Activated CD8-positive, alpha-beta memory T cell treated with anti-CD3 and anti-CD28 coated beads for 1 hour (primary cell): ENCODE data around the gene IL20RB.

ENCODE experiments used
- DNase-seq, 2 donors: peaks; one replicate each; pipeline ENCODE4 v3.0.0-alpha.2; 2020; ENCODE audit warnings: low read depth in 1 of 2; ENCODE audit errors: extremely low read depth in 1 of 2

Gene IL20RB, protein sequence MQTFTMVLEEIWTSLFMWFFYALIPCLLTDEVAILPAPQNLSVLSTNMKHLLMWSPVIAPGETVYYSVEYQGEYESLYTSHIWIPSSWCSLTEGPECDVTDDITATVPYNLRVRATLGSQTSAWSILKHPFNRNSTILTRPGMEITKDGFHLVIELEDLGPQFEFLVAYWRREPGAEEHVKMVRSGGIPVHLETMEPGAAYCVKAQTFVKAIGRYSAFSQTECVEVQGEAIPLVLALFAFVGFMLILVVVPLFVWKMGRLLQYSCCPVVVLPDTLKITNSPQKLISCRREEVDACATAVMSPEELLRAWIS

DNA sequence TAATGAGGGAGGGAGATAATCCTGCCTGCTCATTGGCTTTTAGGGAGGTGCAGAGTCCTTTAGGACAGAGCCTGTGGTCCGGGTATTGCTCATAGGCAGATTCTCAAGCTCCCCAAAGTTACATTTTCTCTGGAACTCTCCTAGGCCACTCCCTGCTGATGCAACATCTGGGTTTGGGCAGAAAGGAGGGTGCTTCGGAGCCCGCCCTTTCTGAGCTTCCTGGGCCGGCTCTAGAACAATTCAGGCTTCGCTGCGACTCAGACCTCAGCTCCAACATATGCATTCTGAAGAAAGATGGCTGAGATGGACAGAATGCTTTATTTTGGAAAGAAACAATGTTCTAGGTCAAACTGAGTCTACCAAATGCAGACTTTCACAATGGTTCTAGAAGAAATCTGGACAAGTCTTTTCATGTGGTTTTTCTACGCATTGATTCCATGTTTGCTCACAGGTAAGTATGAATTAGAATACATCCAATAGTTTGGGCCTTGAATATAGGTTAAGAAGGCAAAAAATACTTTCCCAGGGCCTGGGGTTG lies at the start of gene IL20RB:
Gene IL20RB (plus strand): TSS at position 233 of the 538 bp plus-strand sequence. CDS start 131 bp downstream, at position 364.
- DNase-seq = no peak

GRCh38 chr3:136908297-136908696 lies 49.5 kb upstream of the IL20RB start:
- DNase-seq = no peak

DNA sequence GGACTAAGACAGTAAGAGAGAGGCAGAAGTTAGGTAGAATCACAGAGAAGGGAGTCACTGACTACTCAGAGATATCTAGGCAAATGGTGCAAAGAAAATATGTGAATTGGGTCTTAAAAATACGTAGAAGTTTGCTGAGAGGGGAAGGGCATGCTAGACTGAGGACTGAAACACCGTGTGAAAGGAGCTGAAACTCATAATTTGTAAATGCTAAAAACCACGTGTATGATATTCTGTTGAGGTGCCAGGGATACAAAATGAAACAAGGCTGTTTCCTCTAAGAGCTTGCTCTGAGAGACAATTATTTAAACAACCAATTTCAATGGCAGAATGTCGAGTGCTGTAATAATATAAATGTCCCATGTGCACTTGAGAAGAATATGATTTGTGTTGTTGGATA lies 48.6 kb upstream of the IL20RB start:
- DNase-seq = no peak

- DNase-seq = no peak
Observed at GRCh38 chr3:136910697-136911096, 47.1 kb upstream of the IL20RB start.

DNA sequence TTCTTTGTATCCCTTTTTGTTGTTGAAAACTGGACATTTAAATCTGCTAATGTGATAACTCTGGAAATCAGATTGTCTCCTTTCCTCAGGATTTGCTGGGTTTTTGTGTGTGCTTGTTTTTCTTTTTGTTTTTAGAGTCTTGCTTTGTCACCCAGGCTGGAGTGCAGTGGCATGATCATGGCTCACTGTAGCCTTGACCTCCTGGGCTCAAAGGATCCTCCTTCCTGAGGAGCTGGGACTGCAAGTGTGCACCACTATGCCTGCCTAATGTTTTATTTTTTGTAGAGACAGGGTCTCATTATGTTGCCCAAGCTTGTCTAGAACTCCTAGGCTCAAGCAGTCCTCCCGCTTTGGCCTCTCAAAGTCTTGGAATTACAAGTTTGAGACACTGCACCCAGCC lies 44.6 kb upstream of the IL20RB start:
- no peak for DNase-seq

DNA sequence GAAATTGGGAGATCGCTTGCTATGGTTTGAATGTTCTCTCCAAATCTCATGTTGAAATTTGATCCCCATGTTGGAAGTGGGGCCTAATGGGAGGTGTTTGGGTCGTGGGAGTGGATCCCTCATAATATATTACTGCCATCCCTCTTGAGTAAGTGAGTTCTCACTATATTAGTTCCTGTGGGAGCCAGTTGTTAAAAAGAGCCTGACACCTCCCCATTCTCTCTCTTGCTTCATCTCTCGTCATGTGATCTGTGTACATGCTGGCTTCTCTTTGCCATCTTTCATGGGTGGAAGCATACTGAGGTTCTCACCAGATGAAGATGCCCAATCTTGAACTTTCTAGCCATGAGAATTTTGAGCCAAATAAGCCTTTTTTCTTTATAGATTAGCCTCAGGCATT lies 43.0 kb upstream of the IL20RB start:
- DNase-seq = no peak

- DNase-seq = no peak
Observed at GRCh38 chr3:136916223-136916622, 41.6 kb upstream of the IL20RB start.

GRCh38 chr3:136919799-136920580 lies 37.8 kb upstream of the IL20RB start:
- DNase-seq = no peak

GRCh38 chr3:136920904-136921611 lies 36.7 kb upstream of the IL20RB start:
- no peak for DNase-seq

DNA sequence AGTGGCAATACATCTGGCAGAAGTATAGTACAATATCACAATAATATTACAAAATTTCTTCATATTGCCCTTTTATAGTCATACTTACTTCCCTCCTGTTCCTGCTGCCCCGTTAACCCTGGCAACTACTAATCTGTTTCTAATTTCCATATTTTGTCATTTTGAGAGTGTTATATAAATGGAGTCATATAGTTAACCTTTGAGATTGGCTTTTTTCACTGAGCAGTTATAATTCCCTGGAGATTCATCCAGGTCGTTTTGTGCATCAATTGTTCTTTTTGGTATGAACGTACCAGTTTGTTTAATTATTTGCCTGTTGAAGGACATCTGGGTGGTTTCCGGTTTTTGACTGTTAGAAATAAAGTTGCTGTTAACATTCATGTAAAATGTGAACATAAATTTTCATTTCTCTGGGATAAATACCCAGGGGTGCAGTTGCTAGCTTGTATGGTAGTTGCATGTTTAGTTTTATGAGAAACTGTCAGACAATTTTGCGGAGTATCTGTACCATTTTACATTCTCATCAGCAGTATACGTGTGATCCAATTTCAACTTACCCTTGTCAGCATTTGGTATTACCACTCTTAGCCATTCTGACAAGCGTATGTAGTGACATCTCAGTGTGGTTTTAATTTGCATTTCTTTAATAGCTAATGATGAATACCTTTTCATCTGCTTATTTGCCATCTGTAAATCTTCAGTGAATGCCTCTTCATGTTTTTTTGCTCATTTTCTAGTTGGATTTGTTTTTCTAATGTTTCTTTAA lies 32.2 kb upstream of the IL20RB start:
- DNase-seq = no peak

GRCh38 chr3:136928240-136928639 lies 29.5 kb upstream of the IL20RB start:
- DNase-seq = no peak

- DNase-seq = no peak
Observed at GRCh38 chr3:136929977-136930670, 27.7 kb upstream of the IL20RB start.

GRCh38 chr3:136931606-136932005 lies 26.2 kb upstream of the IL20RB start:
- no peak for DNase-seq

DNA sequence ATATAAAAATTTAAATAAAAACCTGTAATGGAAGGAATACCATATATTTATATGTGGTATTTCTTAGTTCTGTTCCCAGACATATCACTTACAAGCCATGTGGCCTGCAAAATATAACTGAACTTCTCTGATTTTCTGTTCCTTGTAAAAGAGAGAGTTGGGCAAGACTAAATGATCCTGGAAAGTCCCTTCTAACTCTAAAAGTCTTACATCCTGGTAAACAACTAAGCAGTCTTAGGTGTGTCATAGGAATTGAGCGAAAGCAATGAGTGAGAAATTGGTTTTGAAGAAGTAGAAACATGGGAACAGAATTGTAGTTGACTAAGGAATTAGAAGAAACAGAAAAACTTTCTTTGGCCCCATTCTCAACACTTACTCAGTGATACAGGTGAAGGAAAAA lies 25.3 kb upstream of the IL20RB start:
- no peak for DNase-seq

DNA sequence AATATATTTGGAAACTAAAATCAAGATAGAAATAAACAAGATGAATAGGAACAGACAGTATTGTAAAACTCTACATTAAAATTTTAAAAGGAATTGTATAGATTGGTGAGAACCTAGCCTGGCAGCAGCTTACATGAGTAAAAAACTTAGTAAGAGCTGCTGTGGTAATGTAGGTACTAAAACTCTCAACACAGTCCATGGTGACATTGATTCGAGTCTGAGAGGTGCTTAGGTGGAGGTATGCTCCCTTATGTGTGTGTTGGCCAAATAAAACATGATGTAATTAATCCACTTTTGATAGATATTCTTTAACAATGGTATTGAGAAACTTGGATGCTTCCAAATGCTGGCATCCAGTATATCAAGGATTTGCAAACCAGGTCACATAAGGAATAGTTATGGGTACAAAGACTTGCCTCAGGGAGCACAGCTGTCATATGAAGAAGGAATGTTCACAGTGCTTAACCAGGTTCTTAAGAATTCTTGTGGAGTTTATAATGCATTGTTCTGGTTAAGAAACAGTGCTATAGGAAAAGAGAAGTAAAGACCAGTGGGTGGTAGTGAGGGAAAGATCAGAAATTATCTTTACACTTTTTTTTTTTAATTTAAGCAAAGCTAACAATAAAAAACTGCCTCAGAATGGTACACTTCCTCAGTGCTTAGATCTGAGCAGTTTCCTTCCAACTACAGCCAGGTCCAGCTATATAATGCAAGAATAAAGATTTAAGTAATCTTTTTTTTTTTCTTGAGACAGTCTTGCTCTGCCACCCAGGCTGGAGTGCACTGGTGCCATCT lies 24.6 kb upstream of the IL20RB start:
- no peak for DNase-seq

- DNase-seq = no peak
Observed at GRCh38 chr3:136937175-136937574, 20.6 kb upstream of the IL20RB start.

GRCh38 chr3:136937851-136938250 lies 19.9 kb upstream of the IL20RB start:
- DNase-seq = no peak

DNA sequence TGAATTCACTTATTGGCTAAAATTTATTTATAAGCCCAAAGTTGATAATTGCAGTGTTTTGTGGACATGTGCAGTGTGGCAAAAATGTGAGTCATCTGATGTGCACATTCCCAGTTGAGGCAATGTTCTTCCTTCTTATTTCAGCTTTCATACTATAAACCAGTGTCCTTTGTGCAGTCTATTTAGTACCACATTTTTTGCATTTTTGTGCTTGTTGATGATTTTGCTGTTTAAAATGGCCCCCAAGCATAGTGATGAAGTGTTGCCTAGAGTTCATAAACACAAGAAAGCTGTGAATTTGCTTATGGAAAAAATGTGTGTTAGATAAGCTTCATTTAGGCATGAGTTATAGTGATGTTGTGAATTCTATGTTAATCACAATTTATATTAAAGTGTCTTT lies 19.4 kb upstream of the IL20RB start:
- DNase-seq = no peak

DNA sequence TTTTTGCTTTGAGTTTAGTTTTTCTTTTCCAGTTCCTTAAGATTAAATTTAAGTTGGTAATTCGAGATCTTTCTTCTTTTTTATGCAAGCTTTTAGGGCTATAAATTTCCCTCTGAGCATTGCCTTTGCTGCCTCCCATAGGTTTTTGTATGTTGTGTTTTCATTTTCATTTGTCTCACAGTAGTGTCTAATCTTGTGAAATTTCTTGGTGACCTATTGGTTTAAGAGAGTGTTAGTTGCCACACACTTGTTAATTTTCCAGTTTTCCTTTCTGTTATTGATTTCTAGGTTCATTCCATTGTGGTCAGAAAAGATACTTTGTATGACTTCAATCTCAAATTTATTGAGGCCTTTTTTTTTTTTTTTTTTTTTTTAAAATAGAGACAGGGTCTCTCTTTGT lies 18.3 kb upstream of the IL20RB start:
- DNase-seq = no peak
